Transverse colon (tissue), 4 donors: Measurements from ENCODE around the gene SLC8A3. TPM values are rescaled to one million over a fixed set of nuclear protein-coding genes. Genes with fewer than 3 reads are reported as not detected.

Experiments
- DNase-seq: peaks from one replicate; pipeline ENCODE4 v3.0.0-alpha.2; 2019
- H3K27ac ChIP-seq, 4 donors: fragments of 200-600 bp; sonication (generic); 2 replicates each; pipeline ENCODE4 v1.5.1; 2016 to 2018; ENCODE audit warnings: inconsistent platforms in 4 of 4
- H3K27me3 ChIP-seq: fragments of 200-600 bp; sonication (generic); 2 replicates; pipeline ENCODE4 v1.5.1; 2017; ENCODE audit warnings: inconsistent platforms
- H3K36me3 ChIP-seq, 4 donors: fragments of 200-600 bp; sonication (generic); 2 replicates each; pipeline ENCODE4 v1.5.1; 2017 to 2019; ENCODE audit warnings: inconsistent platforms in 4 of 4
- H3K4me1 ChIP-seq, 4 donors: fragments of 200-600 bp; sonication (generic); 2 replicates each; pipeline ENCODE4 v1.5.1; 2017 to 2020; ENCODE audit warnings: inconsistent platforms in 4 of 4
- H3K4me3 ChIP-seq, 4 donors: fragments of 200-600 bp; sonication (generic); 1 replicate in 1 of 4; 2 replicates in 3 of 4; pipeline versions ENCODE4 v1.5.1 to v1.6.1; 2017 to 2019; ENCODE audit warnings: inconsistent platforms in 4 of 4
- H3K9me3 ChIP-seq, 2 donors: fragments of 200-600 bp; sonication (generic); 2 replicates each; pipeline ENCODE4 v1.5.1; 2017 to 2019; ENCODE audit warnings: inconsistent platforms in 2 of 2
- EP300 ChIP-seq: sonication (generic); formaldehyde crosslinking; IDR thresholded peaks from one replicate; pipeline ENCODE4 v1.6.1; 2017; ENCODE audit warnings: antibody characterized with exemption, low read depth
- POLR2A ChIP-seq: fragments of 450-650 bp; IDR thresholded peaks from one replicate; pipeline ENCODE4 v1.6.1; 2016; ENCODE audit warnings: antibody characterized with exemption, mild to moderate bottlenecking, moderate library complexity
- POLR2AphosphoS5 ChIP-seq, 3 donors: sonication (generic); formaldehyde crosslinking; IDR thresholded peaks; one replicate each; pipeline ENCODE4 v1.6.1; 2016; ENCODE audit warnings: antibody characterized with exemption in 3 of 3
- WGBS, 2 donors: methylation state at CpG; one replicate each; pipeline ENCODE4 v1.1.5; 2018; ENCODE audit warnings: low coverage in 1 of 2; 5-methylcytosine and 5-hydroxymethylcytosine counted together
- in situ Hi-C, 4 donors: fragments of 200-750 bp; cut with MboI; loops; one replicate each; pipeline versions ENCODE4 v1.15.0 to v1.15.1; 2017; ENCODE audit warnings: low sequenced_read_pairs in 3 of 4, low pct_ligation_motif_present in 1 of 4, low pct_unique_long_range_greater_than_20kb in 1 of 4
- intact Hi-C: fragments of 100-400 bp; cut with DNase I; formaldehyde crosslinking; loops from one replicate; pipeline ENCODE4 v1.15.1; 2023; ENCODE audit warnings: low total_unique reads
- total RNA-seq, 4 donors: library from RNA; depleted of rRNA; stranded (reverse); fragments of >200 nt; gene quantifications; one replicate each; pipeline ENCODE4 v1.1.0, GENCODE V29; 2016
- TF ChIP-seq, protein P1 (sequence below), 5 experiments: fragments of 200-600 bp in 3 of 5; fragments of 450-650 bp in 2 of 5; sonication (generic) in 3 of 5; IDR thresholded peaks; 1 replicate in 2 of 5; 2 replicates in 3 of 5; pipeline ENCODE4 v1.5.1; 2016 to 2017; ENCODE audit warnings: antibody characterized with exemption in 5 of 5, inconsistent platforms in 3 of 5, mild to moderate bottlenecking in 2 of 5, moderate library complexity in 1 of 5

The SLC8A3 gene
- total RNA-seq, 4 donors from 2014 or later: 0.27 to 1.9 (median 0.32) TPM; not detected in 1

- WGBS, 2 donors: 85% methylated on average over 2 of the region's 2 CpGs; no CpG with 5 or more reads in 1 of the 2 donors
- TF ChIP-seq, protein P1, sequence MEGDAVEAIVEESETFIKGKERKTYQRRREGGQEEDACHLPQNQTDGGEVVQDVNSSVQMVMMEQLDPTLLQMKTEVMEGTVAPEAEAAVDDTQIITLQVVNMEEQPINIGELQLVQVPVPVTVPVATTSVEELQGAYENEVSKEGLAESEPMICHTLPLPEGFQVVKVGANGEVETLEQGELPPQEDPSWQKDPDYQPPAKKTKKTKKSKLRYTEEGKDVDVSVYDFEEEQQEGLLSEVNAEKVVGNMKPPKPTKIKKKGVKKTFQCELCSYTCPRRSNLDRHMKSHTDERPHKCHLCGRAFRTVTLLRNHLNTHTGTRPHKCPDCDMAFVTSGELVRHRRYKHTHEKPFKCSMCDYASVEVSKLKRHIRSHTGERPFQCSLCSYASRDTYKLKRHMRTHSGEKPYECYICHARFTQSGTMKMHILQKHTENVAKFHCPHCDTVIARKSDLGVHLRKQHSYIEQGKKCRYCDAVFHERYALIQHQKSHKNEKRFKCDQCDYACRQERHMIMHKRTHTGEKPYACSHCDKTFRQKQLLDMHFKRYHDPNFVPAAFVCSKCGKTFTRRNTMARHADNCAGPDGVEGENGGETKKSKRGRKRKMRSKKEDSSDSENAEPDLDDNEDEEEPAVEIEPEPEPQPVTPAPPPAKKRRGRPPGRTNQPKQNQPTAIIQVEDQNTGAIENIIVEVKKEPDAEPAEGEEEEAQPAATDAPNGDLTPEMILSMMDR (IDR thresholded peaks at IDR 0.05): no peak
- TF ChIP-seq EP300 (no peak), POLR2A (no peak), POLR2AphosphoS5 (IDR thresholded peaks at IDR 0.05) (no peak)
- intact Hi-C loops: no loop called here
- in situ Hi-C loops: loop anchor here in 1 of 4 donors (5.0 kb wide), 1 partner anchor 61 kb away; no protein-coding TSS in a partner anchor
- Histone ChIP-seq H3K27me3 (no peaks in the 10 kb centered on the region), H3K27ac (no peak overlapping the region), H3K36me3 (no peaks in the 10 kb centered on the region), H3K4me3 (no peak overlapping the region), H3K4me1 (no peaks in the 10 kb centered on the region), H3K9me3 (no peaks in the 10 kb centered on the region)
- no peak for DNase-seq
Measured at GRCh38 chr14:70033561-70033960, 155.2 kb downstream of the SLC8A3 start.

DNA sequence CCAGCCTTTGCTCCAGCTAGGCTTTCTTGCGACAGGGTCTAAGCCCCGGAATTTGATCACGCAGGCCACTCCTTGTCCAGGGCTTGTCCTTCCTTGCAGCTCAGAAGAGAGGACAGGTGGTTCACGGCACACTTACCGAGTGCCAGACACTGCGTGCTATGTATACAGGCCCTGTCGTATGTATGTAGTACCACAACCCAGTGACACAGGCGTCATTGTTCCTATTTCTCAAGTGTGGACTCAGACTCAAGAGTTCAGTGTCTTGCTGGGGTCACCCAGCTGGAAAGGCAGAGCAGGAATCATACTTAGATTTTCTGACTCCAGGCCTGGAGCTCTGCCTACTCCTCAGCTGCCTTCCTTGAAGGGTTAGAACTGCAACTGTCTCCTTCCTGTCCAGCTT, 155.6 kb downstream of the SLC8A3 start:
- Histone ChIP-seq H3K4me1 (no peaks in the 10 kb centered on the region), H3K4me3 (no peak overlapping the region), H3K27ac (no peak overlapping the region), H3K9me3 (no peaks in the 10 kb centered on the region), H3K36me3 (no peaks in the 10 kb centered on the region), H3K27me3 (peaks cover 1% of the 10 kb centered on the region)
- intact Hi-C loops: no loop called here
- 88 to 100% methylated on average over 1 to 8 of the region's 8 CpGs for WGBS, 2 donors
- no peak for DNase-seq
- no peak for TF ChIP-seq POLR2AphosphoS5 (IDR thresholded peaks at IDR 0.05)
- no peak for TF ChIP-seq EP300
- TF ChIP-seq POLR2A: no peak
- TF ChIP-seq, protein P1 (IDR thresholded peaks at IDR 0.05): no peak
- in situ Hi-C loops: loop anchor here in 1 of 4 donors (5.0 kb wide), 1 partner anchor 61 kb away; no protein-coding TSS in a partner anchor

GRCh38 chr14:70032447-70032846, 156.3 kb downstream of the SLC8A3 start:
- H3K27me3 ChIP-seq: peaks cover 4% of the 10 kb centered on the region
- H3K4me3 ChIP-seq: no peak overlapping the region
- TF ChIP-seq POLR2A (no peak), EP300 (no peak), POLR2AphosphoS5 (IDR thresholded peaks at IDR 0.05) (no peak)
- TF ChIP-seq, protein P1 (IDR thresholded peaks at IDR 0.05): no peak
- H3K36me3 ChIP-seq: no peaks in the 10 kb centered on the region
- intact Hi-C loops: no loop called here
- H3K4me1 ChIP-seq: no peaks in the 10 kb centered on the region
- in situ Hi-C loops: loop anchor here in 1 of 4 donors (5.0 kb wide), 1 partner anchor 60 kb away; no protein-coding TSS in a partner anchor
- 54% methylated on average over 3 of the region's 3 CpGs; no CpG with 5 or more reads in 1 of the 2 donors for WGBS, 2 donors
- no peak for DNase-seq
- H3K27ac ChIP-seq: no peak overlapping the region
- H3K9me3 ChIP-seq: no peaks in the 10 kb centered on the region

GRCh38 chr14:70032016-70032415, 156.7 kb downstream of the SLC8A3 start:
- H3K4me1 ChIP-seq: no peaks in the 10 kb centered on the region
- 70 to 77% methylated on average over 2 to 8 of the region's 9 CpGs for WGBS, 2 donors
- no peak overlapping the region for H3K4me3 ChIP-seq
- DNase-seq: no peak
- H3K27me3 ChIP-seq: peaks cover 4% of the 10 kb centered on the region
- in situ Hi-C loops: loop anchor here in 1 of 4 donors (5.0 kb wide), 1 partner anchor 60 kb away; no protein-coding TSS in a partner anchor
- no peak for TF ChIP-seq POLR2AphosphoS5 (IDR thresholded peaks at IDR 0.05)
- no peak for TF ChIP-seq EP300
- TF ChIP-seq, protein P1 (IDR thresholded peaks at IDR 0.05): no peak
- no peak for TF ChIP-seq POLR2A
- intact Hi-C loops: no loop called here
- no peaks in the 10 kb centered on the region for H3K36me3 ChIP-seq
- no peaks in the 10 kb centered on the region for H3K9me3 ChIP-seq
- H3K27ac ChIP-seq: no peak overlapping the region
